Measurements from ENCODE around the gene ZNF717.
"Not testable (repeated sequence)": the region's sequence is repeated elsewhere in the genome, so short reads cannot be mapped to it uniquely, and the experiment has no call there.

Gene ZNF717

DNA sequence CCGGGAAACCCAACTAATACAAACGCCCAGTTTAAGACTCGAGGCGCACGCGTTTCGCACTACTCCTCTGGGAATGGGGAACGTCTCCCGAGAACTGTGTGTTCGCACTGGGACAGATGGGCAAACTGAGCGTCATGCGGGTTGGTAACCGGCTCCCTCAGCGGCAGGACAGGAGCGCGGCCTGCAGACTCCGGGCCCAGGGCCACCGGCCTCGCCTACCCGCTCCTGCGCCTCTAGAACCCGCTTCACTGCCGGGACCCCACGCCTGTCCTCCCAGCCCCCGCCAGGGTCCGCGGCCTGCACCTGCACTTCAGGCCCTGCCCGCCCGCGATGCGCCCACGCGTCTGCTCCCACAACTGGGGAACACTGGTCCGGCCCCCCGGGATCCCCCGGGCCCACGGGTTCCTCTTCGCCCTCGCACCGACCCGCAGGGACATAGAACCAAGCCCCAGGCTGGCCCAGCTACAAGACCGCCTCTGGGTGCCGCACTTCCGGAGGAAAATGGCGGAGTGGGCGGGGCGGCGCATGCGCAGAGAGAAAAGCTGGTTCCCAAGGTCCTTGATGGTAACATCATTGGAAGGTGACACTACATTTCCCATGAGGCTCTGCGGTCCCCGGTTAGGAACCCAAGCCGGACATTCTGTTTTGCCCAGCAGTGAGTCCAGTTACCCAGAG is at the start of gene ZNF717:
ZNF717 (minus strand) TSS at position 469 of the 675 bp plus-strand sequence. CDS start 2,187 bp downstream, outside the sequence.
- DNase-seq: peak; percentile 57

DNA sequence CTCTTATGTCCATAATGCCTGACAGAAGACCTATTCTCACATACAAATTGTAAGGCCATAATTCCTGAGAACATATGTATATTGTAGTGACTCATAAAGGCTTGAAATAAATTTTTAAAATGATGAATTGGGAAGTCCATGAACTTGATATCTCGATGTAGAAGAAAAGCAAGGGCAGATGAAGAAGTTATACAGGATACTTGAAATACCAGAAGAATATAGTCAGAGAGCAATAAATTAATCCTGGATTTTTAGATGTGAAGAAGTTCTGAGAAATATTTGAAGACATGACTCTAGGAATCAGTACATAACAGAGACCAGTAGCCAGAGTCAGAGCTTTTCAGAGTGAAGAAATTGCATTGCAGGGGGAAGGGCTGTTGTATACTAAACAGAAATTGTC is 45.7 kb upstream of the ZNF717 start:
- DNase-seq: not testable (repeated sequence)

DNA sequence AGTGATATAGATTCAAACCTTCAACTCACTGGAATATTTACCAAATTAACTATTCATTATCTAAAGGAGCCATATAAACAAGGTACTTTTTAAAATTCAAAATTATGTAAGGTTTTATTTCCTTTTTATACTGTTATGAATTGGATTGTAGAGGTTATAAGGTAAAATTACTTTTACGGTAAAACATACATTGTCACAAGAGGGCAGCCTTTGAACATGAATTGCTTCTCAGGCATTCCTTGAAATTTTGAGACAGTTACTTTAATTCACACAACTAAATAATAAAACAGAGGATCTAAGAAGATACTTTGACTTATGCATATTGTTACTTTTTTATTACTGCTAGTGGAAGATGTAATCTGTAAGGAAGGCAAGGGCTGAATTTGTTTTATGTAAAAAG is 32.7 kb upstream of the ZNF717 start:
- DNase-seq: not testable (repeated sequence)

DNA sequence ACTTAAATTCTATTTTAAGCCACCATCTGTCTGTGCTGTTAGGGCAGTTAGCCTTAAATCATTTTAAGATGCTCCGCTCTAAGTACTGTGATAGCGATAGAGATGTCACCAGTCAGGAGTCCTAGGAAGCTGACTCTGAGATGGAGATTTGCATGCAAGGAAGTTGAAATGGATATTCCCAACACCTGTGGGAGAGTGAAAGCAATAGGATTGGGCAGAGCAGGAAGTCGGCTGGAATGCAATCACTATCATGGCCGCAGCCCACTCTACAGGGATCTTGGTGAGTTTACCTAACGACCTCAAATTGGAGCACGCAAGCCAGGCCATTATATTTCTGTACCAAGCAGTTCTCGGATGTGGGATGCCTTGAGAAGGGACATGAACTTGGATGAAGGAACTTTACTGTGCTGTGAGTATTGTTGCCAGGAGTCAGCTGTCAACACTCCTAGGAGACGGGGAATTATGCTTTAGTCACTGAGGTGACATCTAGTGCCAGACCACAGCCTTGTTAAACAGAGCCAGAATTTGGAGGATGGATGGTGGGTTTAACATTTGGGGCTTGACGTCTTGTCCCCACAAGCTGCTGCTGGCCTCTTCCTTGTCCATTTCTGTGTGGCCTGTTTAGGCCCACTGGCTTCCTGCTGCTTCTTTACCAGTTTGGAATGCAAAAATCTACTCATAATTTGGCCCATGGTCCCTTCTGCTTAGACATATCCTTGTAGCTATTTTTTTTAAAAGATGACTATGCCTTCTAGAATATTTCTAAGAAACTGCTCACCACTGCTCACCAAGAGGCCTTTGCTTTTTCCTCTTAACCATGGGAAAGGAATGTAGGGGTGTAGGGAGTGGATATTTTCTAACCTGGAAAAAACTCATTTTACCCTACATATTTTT is 31.2 kb upstream of the ZNF717 start:
- peak in 1 of 2 experiments; percentile 0 for DNase-seq

DNA sequence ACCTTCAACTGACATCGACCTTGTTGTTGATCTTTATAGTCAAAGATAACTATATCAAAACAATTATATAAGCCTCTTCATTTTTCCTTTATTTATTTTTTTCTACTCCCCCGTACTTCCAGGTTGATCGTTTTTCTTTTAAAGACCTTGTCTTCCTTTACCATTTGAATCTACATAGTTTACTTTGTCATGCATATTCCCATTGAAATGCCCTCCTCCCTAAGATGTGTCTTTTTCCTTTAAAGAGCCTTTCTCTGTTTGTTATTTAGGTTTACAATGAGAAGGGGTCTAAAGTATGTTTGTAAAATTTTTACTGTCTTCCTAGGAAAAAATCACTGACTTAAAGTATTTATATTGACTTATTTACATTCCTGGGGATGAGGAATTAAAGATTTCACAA is 29.4 kb upstream of the ZNF717 start:
- no peak for DNase-seq

DNA sequence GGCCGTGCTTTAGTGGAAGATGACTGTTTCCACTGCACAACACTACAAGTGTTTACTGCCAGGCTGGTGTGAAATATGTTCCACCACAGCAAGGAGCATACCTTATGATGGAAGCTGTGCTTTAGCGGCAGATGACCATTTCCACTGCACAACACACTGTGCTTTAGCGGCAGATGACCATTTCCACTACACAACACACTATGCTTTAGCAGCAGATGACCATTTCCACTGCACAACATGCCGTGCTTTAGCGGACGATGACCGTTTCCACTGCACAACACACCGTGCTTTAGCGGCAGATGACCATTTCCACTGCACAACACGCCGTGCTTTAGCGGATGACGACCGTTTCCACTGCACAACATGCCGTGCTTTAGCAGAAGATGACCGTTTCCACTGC is 2.8 kb downstream of the ZNF717 start:
- DNase-seq: no peak

DNA sequence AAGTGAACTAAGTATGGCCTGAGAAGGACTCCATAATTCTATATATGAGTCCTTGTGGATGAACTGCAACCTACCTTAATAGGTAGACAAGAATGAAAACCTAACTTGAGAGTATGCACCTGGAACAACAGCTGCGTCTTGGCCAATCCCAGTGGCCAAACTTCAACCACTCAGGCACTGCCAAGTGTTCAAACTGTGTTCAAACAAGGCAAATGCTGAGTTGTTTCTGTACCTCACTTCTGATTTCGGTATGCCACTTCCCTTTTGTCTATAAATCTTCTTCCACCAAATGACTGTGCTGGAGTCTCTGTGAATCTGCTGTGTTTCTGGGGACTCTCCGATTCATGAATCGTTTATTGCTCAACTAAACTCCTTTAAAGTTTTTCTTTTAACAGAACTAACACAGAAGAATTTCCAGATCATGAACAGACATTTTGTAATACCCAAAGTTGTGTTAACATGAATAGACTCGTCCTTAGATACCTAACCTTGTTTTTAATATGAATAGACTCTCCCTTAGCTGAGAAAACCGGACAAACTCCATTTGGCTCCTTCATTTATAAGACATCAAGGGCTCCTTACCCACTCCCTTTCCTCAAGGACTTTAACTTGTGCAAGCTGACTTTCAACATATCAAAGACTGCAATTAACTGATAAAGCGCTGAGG is 4.1 kb downstream of the ZNF717 start:
- no peak for DNase-seq

DNA sequence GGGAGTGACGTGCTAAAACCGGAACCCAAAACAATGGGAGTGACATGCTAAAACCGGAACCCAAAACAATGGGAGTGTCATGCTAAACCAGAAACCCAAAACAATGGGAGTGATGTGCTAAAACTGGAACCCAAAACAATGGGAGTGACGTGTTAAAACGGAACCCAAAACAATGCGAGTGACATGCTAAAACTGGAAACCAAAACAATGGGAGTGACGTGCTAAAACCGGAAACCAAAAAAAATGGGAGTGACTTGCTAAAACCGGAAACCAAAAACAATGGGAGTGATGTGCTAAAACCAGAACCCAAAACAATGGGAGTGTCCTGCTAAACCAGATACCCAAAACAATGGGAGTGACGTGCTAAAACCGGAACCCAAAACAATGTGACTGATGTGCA is 7.6 kb downstream of the ZNF717 start:
- DNase-seq: not testable (repeated sequence)

DNA sequence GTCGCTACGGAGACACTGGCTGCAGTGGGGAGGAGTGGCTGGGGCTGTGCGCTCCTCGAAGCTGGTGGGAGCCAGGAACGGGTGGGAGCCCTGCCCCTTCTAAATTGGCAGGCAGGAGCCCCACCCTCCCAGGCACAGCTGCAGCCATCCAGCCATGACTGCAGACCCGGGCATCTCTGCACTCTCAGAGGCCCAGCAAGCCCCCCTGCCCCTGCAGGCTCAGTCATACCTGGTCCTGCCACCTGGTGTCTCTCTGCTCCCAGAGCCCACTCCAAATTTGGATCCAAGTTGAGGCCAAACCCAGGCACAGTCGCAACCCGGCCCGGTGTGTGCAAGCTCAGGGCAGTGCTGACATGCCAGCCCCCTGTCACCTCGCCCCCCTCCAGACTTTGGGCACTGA is 13.7 kb downstream of the ZNF717 start:
- not testable (repeated sequence) for DNase-seq

DNA sequence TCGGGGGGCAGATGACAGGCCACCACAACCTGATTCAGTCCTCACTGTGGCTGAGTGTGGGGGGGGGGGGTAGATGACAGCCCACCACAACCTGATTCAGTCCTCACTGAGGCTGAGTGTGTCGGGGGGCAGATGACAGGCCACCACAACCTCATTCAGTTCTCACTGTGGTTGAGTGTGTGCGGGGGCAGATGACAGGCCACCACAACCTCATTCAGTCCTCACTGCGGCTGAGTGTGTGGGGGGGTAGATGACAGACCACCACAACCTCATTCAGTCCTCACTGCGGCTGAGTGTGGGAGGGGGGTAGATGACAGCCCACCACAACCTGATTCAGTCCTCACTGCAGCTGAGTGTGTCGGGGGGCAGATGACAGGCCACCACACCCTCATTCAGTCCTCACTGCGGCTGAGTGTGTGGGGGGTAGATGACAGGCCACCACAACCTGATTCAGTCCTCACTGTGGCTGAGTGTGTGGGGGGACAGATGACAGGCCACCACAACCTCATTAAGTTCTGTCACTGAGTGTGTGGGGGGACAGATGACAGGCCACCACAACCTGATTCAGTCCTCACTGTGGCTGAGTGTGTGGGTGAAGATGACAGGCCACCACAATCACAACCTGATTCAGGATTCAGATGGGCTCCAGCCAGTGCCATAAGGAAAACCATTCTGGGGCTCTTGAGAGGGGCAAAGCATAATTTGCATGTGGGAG is 16.9 kb downstream of the ZNF717 start:
- DNase-seq: no peak

DNA sequence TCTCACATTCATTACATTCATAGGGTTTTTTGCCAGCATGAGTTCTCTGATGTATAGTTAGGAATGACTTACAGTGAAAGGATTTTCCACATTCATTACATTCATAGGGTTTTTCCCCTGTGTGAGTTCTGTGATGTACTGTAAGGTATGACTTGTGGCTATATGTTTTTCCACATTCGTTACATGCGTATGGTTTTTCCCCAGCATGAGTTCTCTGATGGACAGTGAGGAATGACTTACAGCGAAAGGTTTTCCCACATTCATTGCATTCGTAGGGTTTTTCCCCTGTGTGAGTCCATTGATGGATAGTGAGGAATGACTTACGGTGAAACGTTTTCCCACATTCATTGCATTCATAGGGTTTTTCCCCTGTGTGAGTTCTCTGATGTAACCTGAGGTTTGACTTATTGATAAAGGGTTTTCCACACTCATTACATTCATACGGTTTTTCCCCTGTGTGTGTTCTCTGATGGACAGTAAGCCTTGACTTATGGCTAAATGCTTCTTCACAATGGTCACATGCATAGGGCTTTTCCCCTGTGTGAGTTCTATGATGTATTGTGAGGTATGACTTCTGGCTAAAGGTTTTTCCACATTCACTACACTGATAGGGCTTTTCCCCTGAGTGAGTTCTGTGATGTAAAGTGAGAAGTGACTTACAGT is 47.4 kb downstream of the ZNF717 start:
- no peak for DNase-seq

DNA sequence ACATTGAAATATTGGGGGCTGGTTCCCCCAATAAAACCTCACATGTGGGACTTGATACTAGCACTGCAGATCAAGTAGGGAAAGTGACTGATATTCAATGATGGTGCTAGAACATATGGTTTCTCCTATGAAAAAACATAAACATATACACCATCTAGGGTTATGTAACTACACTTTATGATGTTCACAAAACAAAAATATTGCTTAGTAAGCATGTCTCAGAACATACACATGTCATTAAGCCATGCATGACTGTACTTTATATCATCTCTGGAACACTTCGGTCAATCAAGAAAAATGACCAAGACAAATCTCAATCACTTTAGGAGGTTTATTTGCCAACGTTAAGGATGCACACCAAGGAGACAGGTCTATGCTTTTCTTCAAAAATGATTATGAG is 57.4 kb downstream of the ZNF717 start:
- DNase-seq: no peak

DNA sequence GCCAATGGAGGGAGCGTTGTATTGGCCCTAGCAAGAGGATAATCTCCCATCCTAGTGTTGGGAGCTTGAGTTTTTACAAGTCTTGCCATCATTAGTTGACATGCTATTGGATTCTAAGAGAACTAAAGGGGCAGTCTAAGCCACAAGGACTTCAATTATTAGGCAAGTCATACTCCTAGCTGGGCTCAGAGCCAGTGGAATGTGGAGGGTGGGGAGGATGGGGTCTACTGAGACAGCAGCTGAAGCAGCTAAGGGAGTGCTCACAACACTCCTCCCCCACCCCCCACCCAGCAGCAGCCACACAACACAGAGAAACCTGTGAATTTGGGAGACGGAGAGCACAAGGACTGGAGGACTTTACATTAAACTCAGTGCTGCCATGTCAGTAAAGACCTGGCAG is 93.3 kb downstream of the ZNF717 start:
- no peak for DNase-seq

DNA sequence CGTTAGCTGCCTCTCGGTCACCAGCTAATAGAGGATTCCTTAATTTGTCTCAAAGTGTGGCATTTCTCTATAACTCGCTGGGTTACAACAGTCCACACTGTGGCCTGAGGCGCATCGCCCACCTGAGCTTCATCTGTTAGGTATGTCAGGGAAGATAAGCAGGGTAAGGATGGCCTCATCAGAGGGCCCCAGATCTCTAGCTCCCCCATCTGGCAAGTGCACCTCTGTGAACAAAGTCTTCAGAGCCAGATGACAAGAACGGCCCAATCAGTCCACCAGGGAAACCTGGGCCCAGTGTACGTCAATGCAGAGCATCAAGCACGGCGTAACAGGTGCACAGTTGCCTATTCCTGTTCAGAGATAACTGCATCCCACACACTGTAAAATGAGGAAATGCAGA is 98.0 kb downstream of the ZNF717 start:
- DNase-seq: no peak

All from NCI-H187 (cell line).